NCI-H2227 treated with DMSO at 0.1 percent for 48 hours (cell line): Measurements from ENCODE around the gene TMPRSS13.
"Not testable (repeated sequence)": the region's sequence is repeated elsewhere in the genome, so short reads cannot be mapped to it uniquely, and the experiment has no call there.

ENCODE experiments used
- DNase-seq: peaks from one replicate; lab custom pipeline; 2025; lab: John Stamatoyannopoulos, UW

The TMPRSS13 gene

GRCh38 chr11:117929142-117929915, at the start of gene TMPRSS13:
Gene TMPRSS13 (minus strand): TSS chr11:117929402. CDS start chr11:117929307, 95 bp downstream.
- DNase-seq, result no peak

DNA sequence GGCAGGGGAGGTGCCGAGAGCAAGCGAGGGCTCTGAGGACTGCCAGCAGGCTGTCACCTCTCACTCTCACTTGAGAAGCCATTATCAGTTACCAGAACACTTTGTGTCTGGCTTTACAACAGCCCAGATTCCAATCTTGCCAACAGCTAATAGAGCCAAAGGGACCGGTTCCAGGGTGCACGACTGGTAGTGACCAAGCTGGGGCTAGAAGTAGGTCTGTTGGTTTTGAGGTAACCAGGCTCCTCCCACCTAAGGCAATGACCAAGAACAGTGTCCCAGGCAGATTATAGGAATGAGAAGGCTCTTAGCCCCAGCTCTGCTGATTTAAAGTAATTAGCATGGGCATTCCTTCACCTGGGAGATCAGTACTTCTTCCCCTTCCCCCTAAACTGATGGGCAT, 49.8 kb upstream of the TMPRSS13 start:
- no peak for DNase-seq

DNA sequence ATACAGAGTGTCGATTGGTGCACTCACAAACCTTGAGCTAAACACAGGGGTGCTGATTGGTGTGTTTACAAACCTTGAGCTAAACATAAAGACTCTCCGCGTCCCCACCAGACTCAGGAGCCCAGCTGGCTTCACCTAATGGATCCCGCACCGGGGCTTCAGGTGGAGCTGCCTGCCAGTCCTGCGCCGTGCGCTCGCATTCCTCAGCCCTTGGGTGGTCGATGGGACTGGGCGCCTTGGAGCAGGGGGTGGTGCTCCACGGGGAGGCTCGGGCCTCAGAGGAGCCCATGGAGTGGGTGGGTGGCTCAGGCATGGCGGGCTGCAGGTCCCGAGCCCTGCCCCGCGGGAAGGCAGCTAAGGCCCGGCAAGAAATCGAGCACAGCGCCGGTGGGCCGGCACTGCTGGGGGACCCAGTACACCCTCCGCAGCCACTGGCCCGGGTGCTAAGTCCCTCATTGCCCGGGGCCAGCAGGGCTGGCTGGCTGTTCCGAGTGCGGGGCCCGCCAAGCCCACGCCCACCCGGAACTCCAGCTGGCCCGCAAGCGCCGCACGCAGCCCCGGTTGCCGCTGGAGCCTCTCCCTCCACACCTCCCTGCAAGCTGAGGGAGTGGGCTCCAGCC, 49.2 kb upstream of the TMPRSS13 start:
- DNase-seq, result not testable (repeated sequence)

- DNase-seq, result not testable (repeated sequence)
These were observed 48.5 kb upstream of the TMPRSS13 start for GRCh38 chr11:117977612-117978264.

- DNase-seq, result no peak
These were observed 47.8 kb upstream of the TMPRSS13 start for GRCh38 chr11:117977029-117977428.

DNA sequence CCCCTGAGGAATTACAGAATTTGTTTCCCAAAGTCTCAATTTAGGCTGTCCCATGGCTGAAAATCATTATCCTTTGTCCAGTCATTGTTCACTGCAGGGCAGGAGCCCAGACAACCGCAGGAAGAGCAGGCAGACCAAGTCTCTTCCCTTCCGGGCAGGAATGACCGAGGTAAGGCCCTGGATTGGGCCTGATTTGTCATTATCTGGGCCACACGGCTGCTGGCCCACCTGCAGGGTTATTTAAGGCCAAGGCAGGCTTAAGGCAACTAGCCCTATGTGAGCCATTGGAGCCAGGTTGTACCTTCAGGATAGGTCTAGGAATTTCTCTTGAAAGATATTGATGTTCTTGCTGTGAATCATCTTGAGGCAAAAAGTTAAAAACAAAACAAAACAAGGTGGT, 47.2 kb upstream of the TMPRSS13 start:
- no peak for DNase-seq

GRCh38 chr11:117973503-117973860, 44.3 kb upstream of the TMPRSS13 start:
- no peak for DNase-seq

GRCh38 chr11:117972629-117973502, 43.7 kb upstream of the TMPRSS13 start:
- no peak for DNase-seq

GRCh38 chr11:117972044-117972443, 42.8 kb upstream of the TMPRSS13 start:
- no peak for DNase-seq

GRCh38 chr11:117970400-117971024, 41.3 kb upstream of the TMPRSS13 start:
- no peak for DNase-seq

- DNase-seq, result no peak
These were observed 40.2 kb upstream of the TMPRSS13 start for GRCh38 chr11:117969160-117969991.

- no peak for DNase-seq
These were observed 37.7 kb upstream of the TMPRSS13 start for GRCh38 chr11:117966908-117967307.

- DNase-seq, result no peak
These were observed 33.6 kb upstream of the TMPRSS13 start for GRCh38 chr11:117962826-117963225.

DNA sequence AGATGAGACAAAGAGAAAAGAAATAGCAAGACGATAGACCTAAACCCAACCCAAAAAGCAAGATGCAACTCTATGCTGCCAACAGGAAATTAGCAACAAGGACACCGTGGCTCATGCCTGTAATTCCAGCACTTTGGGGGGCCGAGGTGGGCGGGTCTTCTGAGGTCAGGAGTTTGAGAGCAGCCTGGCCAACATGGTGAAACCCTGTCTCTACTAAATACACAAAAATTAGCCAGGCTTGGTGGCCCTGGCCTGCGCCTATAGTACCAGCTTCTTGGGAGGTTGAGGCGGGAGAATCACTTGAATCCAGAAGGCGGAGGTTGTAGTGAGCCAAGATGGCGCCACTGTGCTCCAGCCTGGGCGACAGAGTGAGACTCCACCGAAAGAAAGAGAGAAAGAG, 32.7 kb upstream of the TMPRSS13 start:
- no peak for DNase-seq

GRCh38 chr11:117960406-117960805, 31.2 kb upstream of the TMPRSS13 start:
- no peak for DNase-seq

DNA sequence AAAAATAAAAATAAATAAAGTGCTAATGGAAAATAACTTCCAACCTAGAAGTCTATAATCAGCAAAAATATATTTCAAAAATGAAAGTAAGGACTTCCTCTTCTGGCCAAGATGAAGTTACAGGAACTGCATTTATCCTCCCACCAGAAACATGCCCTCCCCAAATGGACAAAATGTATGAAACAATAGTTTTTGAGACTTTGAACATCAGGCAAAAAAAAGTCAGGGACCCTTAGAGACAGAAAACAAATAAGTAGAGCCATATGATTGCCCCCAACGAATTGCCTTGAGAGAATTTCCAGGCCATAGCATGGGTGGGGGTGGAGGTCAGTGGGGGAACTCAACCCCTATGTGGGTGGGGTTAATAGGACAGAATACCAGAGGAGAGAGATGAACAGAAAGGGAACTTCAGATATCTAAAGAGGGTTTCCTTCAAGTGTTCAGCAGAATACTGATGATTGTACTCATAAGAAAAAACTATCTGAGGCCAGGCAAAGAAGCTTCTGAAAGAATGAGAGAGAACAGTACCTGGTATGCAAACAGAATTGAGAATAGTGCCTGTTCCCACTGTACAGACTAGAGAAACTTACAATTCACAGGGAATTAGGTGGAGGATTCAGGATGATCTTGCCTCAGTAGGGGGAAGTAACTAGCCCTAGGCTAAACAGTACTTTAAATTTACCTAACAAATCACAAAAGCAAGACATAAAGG, 30.4 kb upstream of the TMPRSS13 start:
- no peak for DNase-seq

GRCh38 chr11:117958949-117959348, 29.7 kb upstream of the TMPRSS13 start:
- no peak for DNase-seq

GRCh38 chr11:117953024-117953671, 23.9 kb upstream of the TMPRSS13 start:
- no peak for DNase-seq
